Neutrophil (primary cell): ENCODE results near the gene GSDMA.

ENCODE experiments used
- H3K27ac ChIP-seq: fragments of 200-600 bp; sonication (generic); 2 replicates; pipeline ENCODE4 v1.5.1; 2016; ENCODE audit warnings: mild to moderate bottlenecking, moderate library complexity
- H3K27me3 ChIP-seq: fragments of 200-600 bp; sonication (generic); 2 replicates; pipeline ENCODE4 v1.6.0; 2016; ENCODE audit warnings: mild to moderate bottlenecking
- H3K36me3 ChIP-seq: fragments of 200-600 bp; sonication (generic); 2 replicates; pipeline ENCODE4 v1.5.1; 2017
- H3K4me1 ChIP-seq, 2 experiments: fragments of 200-600 bp in 1 of 2; sonication (generic) in 1 of 2; 1 replicate in 1 of 2; 2 replicates in 1 of 2; pipeline versions ENCODE4 v1.5.1 to v1.6.1; 2013 to 2016; ENCODE audit warnings: low read depth in 1 of 2, low read length in 1 of 2, mild to moderate bottlenecking in 1 of 2, moderate library complexity in 1 of 2; ENCODE audit not compliant: control insufficient read depth in 1 of 2, insufficient read depth in 1 of 2
- H3K4me3 ChIP-seq, 2 experiments: fragments of 200-600 bp in 1 of 2; sonication (generic) in 1 of 2; 1 replicate in 1 of 2; 2 replicates in 1 of 2; pipeline ENCODE4 v1.5.1; 2013 to 2016; ENCODE audit warnings: low read depth in 1 of 2, low read length in 1 of 2, mild to moderate bottlenecking in 1 of 2, moderate library complexity in 1 of 2
- H3K9me3 ChIP-seq: fragments of 200-600 bp; sonication (generic); 2 replicates; pipeline ENCODE4 v1.5.1; 2016
- CTCF ChIP-seq: fragments of 200-600 bp; sonication (generic); IDR thresholded peaks from 2 replicates; pipeline ENCODE4 v1.5.1; 2016; ENCODE audit warnings: antibody characterized with exemption

Gene GSDMA

GRCh38 chr17:39969375-39969774 is 6.6 kb downstream of the GSDMA start:
- Histone ChIP-seq H3K27me3 (no peaks in the 10 kb centered on the region), H3K27ac (no peak overlapping the region), H3K4me1 (peaks cover 42 to 46% of the 10 kb centered on the region in 2 experiments), H3K4me3 (no peak overlapping the region), H3K9me3 (no peaks in the 10 kb centered on the region), H3K36me3 (no peaks in the 10 kb centered on the region)
- TF ChIP-seq CTCF, result no peak

- peaks cover 43 to 51% of the 10 kb centered on the region in 2 experiments for H3K4me1 ChIP-seq
- H3K9me3 ChIP-seq, result no peaks in the 10 kb centered on the region
- no peaks in the 10 kb centered on the region for H3K27me3 ChIP-seq
- no peaks in the 10 kb centered on the region for H3K36me3 ChIP-seq
- no peak for TF ChIP-seq CTCF
- H3K27ac ChIP-seq, result no peak overlapping the region
- H3K4me3 ChIP-seq, result no peak overlapping the region
Measured at GRCh38 chr17:39970157-39970692, 7.4 kb downstream of the GSDMA start.

GRCh38 chr17:39971076-39971603 is 8.3 kb downstream of the GSDMA start:
- Histone ChIP-seq H3K27ac (no peak overlapping the region), H3K27me3 (no peaks in the 10 kb centered on the region), H3K4me1 (peaks cover 43 to 51% of the 10 kb centered on the region in 2 experiments), H3K36me3 (no peaks in the 10 kb centered on the region), H3K9me3 (no peaks in the 10 kb centered on the region), H3K4me3 (no peak overlapping the region)
- no peak for TF ChIP-seq CTCF

- Histone ChIP-seq H3K4me3 (no peak overlapping the region), H3K9me3 (no peaks in the 10 kb centered on the region), H3K27ac (peak overlapping the region; percentile 58), H3K4me1 (peaks cover 35 to 44% of the 10 kb centered on the region in 2 experiments), H3K27me3 (no peaks in the 10 kb centered on the region), H3K36me3 (no peaks in the 10 kb centered on the region)
- TF ChIP-seq CTCF, result no peak
Measured at GRCh38 chr17:39972271-39972670, 9.5 kb downstream of the GSDMA start.

GRCh38 chr17:39973496-39973895 is 10.7 kb downstream of the GSDMA start:
- no peak for TF ChIP-seq CTCF

More at GRCh38 chr17:39973496-39973895, 10.7 kb downstream of the GSDMA start:
- no peaks in the 10 kb centered on the region for H3K27me3 ChIP-seq
- H3K4me3 ChIP-seq, result no peak overlapping the region
- H3K27ac ChIP-seq, result no peak overlapping the region
- H3K4me1 ChIP-seq, result peaks cover 24 to 32% of the 10 kb centered on the region in 2 experiments
- no peaks in the 10 kb centered on the region for H3K9me3 ChIP-seq
- no peaks in the 10 kb centered on the region for H3K36me3 ChIP-seq
